Left lobe of liver (tissue), 2 donors: Measurements from ENCODE around the gene ZNF606. TPM values are rescaled to one million over a fixed set of nuclear protein-coding genes. Genes with fewer than 3 reads are reported as not detected.

Experiments used
- ATAC-seq: fragments of 200-7000 bp; cut with Tn5 transposase; one replicate; pipeline ENCODE4 v1.9.1; 2020; ENCODE audit warnings: mild to moderate bottlenecking, moderate library complexity
- DNase-seq: peaks from one replicate; pipeline ENCODE4 v3.0.0-alpha.2; 2020; ENCODE audit warnings: low spot score
- total RNA-seq: library from RNA; stranded (reverse); gene quantifications from one replicate; pipeline ENCODE4 v1.2.1, GENCODE V29; 2021
- donor health status: DM: no; HTN: no; CAD: no; lungs with moderate emphysema.
- donor health status: DM: no; HTN: yes; CAD: no.

ZNF606 gene
- total RNA-seq, 1 donor from 2014 or later = 9.2 TPM

GRCh38 chr19:57935731-57936130, 66.9 kb downstream of the ZNF606 start:
- ATAC-seq = no peak
- DNase-seq = no peak

- ATAC-seq = peak; percentile 100
These were observed 67.6 kb downstream of the ZNF606 start, which contains the start of gene ZNF418 for GRCh38 chr19:57934820-57935665. ZNF418 (minus strand) TSS chr19:57935402; CDS start chr19:57933822, 1,580 bp downstream.

GRCh38 chr19:57927587-57927986, 75.0 kb downstream of the ZNF606 start:
- no peak for ATAC-seq
- DNase-seq = no peak

More at GRCh38 chr19:57934820-57935665, 67.6 kb downstream of the ZNF606 start, which contains the start of gene ZNF418:
- peak; percentile 75 for DNase-seq

Other genes starting within 250 kb of the ZNF606 start
- gene ZNF586, start 233.1 kb downstream of the ZNF606 start, total RNA-seq = 4.6 TPM
- gene ZNF552, start 187.9 kb downstream of the ZNF606 start, total RNA-seq = 7.1 TPM
- gene ZNF587B, start 172.5 kb downstream of the ZNF606 start, total RNA-seq = 10.2 TPM
- gene ZNF587, start 153.0 kb downstream of the ZNF606 start, total RNA-seq = 19.1 TPM
- gene ZNF814, start 113.8 kb downstream of the ZNF606 start, total RNA-seq = 12.9 TPM
- gene ZNF417, start 86.2 kb downstream of the ZNF606 start, total RNA-seq = 15.2 TPM
- gene ZNF418, start 67.4 kb downstream of the ZNF606 start, total RNA-seq = 3.5 TPM
- 1.1 TPM for gene ZNF256, start 55.1 kb downstream of the ZNF606 start, total RNA-seq
- gene C19orf18, start 28.3 kb downstream of the ZNF606 start, total RNA-seq = 1.1 TPM
- not detected for gene ZSCAN1, start 31.2 kb upstream of the ZNF606 start, total RNA-seq
- 0.45 TPM for gene ZNF135, start 56.5 kb upstream of the ZNF606 start, total RNA-seq
- gene ZSCAN18, start 95.4 kb upstream of the ZNF606 start, total RNA-seq = 15.4 TPM
- 5.7 TPM for gene ZNF329, start 148.0 kb upstream of the ZNF606 start, total RNA-seq
- gene ZNF274, start 180.2 kb upstream of the ZNF606 start, total RNA-seq = 13.7 TPM
- gene ZNF544, start 226.1 kb upstream of the ZNF606 start, total RNA-seq = 10.0 TPM